ENCODE measurements around the gene KAT8. TPM values are rescaled to one million over a fixed set of nuclear protein-coding genes. Genes with fewer than 3 reads are reported as not detected.
A peak's percentile ranks its signal among the peaks of the same experiment; 100 is the strongest.

The KAT8 gene
- total RNA-seq, 4 donors from 2014 or later: 69.7 to 116 (median 81.7) TPM

- 63 to 81% methylated on average over 2 of the region's 2 CpGs for WGBS, 2 donors
- DNase-seq (ENCODE audit: low spot score in 2 of 2): no peak
- no peak for TF ChIP-seq POLR2A (IDR thresholded peaks at IDR 0.05)
- TF ChIP-seq CTCF (IDR thresholded peaks at IDR 0.05): no peak
- no peak overlapping the region for H3K4me3 ChIP-seq (ENCODE audit: low read depth, poor library complexity, severe bottlenecking)
- intact Hi-C loops (cut with DNase I; ENCODE audit: low total_unique reads): loop anchor here (5.0 kb wide), 1 partner anchor 103 kb away; the partner anchor contains the start of gene HSD3B7
Observed at GRCh38 chr16:31090540-31090939, 26.9 kb upstream of the KAT8 start.

GRCh38 chr16:31092330-31092729 is 25.1 kb upstream of the KAT8 start:
- H3K4me3 ChIP-seq (ENCODE audit: low read depth, poor library complexity, severe bottlenecking): no peak overlapping the region
- DNase-seq (ENCODE audit: low spot score in 2 of 2): no peak
- intact Hi-C loops (cut with DNase I; ENCODE audit: low total_unique reads): loop anchor here (5.0 kb wide), 1 partner anchor 105 kb away; the partner anchor contains the start of gene HSD3B7
- TF ChIP-seq POLR2A (IDR thresholded peaks at IDR 0.05) (no peak), CTCF (IDR thresholded peaks at IDR 0.05) (no peak)
- 88 to 90% methylated on average over 5 of the region's 5 CpGs for WGBS, 2 donors

GRCh38 chr16:31093132-31093703 is 24.2 kb upstream of the KAT8 start:
- peak overlapping the region; percentile 11 for H3K4me3 ChIP-seq (ENCODE audit: low read depth, poor library complexity, severe bottlenecking)
- 41 to 52% methylated on average over 15 to 16 of the region's 17 CpGs for WGBS, 2 donors
- DNase-seq (ENCODE audit: low spot score in 2 of 2): no peak
- intact Hi-C loops (cut with DNase I; ENCODE audit: low total_unique reads): loop anchor here (5.0 kb wide), 1 partner anchor 106 kb away; the partner anchor contains the start of gene HSD3B7
- no peak for TF ChIP-seq CTCF (IDR thresholded peaks at IDR 0.05)
- TF ChIP-seq POLR2A (IDR thresholded peaks at IDR 0.05): no peak

- intact Hi-C loops (cut with DNase I; ENCODE audit: low total_unique reads): loop anchor here (5.0 kb wide), 1 partner anchor 107 kb away; the partner anchor contains the start of gene HSD3B7
- H3K4me3 ChIP-seq (ENCODE audit: low read depth, poor library complexity, severe bottlenecking): peak overlapping the region; percentile 82
- no peak for TF ChIP-seq CTCF (IDR thresholded peaks at IDR 0.05)
- no peak for TF ChIP-seq POLR2A (IDR thresholded peaks at IDR 0.05)
- 0 to 1% methylated on average over 19 to 20 of the region's 20 CpGs for WGBS, 2 donors
- no peak for DNase-seq (ENCODE audit: low spot score in 2 of 2)
Observed at GRCh38 chr16:31094088-31094423, 23.4 kb upstream of the KAT8 start.

- intact Hi-C loops (cut with DNase I; ENCODE audit: low total_unique reads): loop anchor here (5.0 kb wide), 1 partner anchor 107 kb away; the partner anchor contains the start of gene HSD3B7
- H3K4me3 ChIP-seq (ENCODE audit: low read depth, poor library complexity, severe bottlenecking): peak within 1 kb of the TSS; percentile 82
- DNase-seq (ENCODE audit: low spot score in 2 of 2): peak; percentile 95 to 98
- WGBS, 2 donors: 0% methylated on average over 27 to 58 of the region's 69 CpGs
- no peak for TF ChIP-seq POLR2A (IDR thresholded peaks at IDR 0.05)
- no peak for TF ChIP-seq CTCF (IDR thresholded peaks at IDR 0.05)
Observed at GRCh38 chr16:31094424-31095120, 22.9 kb upstream of the KAT8 start, which contains the start of gene VKORC1. Gene VKORC1, minus strand, starts transcription at chr16:31094797. Its CDS starts 68 bp downstream, at chr16:31094729.
